HG02763 (cell line): ENCODE measurements around the gene CORO2B.

Experiments
- ATAC-seq: cut with Tn5 transposase; IDR thresholded peaks from one replicate; pipeline ENCODE4 v1.9.1; 2021; ENCODE audit warnings: mild to moderate bottlenecking, moderate library complexity; ENCODE audit not compliant: unreplicated experiment

Gene CORO2B

GRCh38 chr15:68572309-68572708, 6.5 kb upstream of the CORO2B start:
- ATAC-seq = no peak

GRCh38 chr15:68572921-68573320, 5.9 kb upstream of the CORO2B start:
- ATAC-seq = no peak

GRCh38 chr15:68574046-68574445, 4.7 kb upstream of the CORO2B start:
- no peak for ATAC-seq

GRCh38 chr15:68574629-68575028, 4.2 kb upstream of the CORO2B start:
- ATAC-seq = no peak

- no peak for ATAC-seq
These were observed 2.4 kb upstream of the CORO2B start for GRCh38 chr15:68576235-68576892.

GRCh38 chr15:68578175-68578979, 416 bp upstream of the CORO2B start:
- ATAC-seq = no peak

- ATAC-seq = no peak
These were observed 1.5 kb downstream of the CORO2B start for GRCh38 chr15:68580026-68580882.

- no peak for ATAC-seq
These were observed 2.0 kb downstream of the CORO2B start for GRCh38 chr15:68580883-68581155.

- ATAC-seq = no peak
These were observed 2.9 kb downstream of the CORO2B start for GRCh38 chr15:68581725-68582124.

- ATAC-seq = no peak
These were observed 3.4 kb downstream of the CORO2B start for GRCh38 chr15:68582236-68582635.

- ATAC-seq = no peak
These were observed 4.1 kb downstream of the CORO2B start for GRCh38 chr15:68582864-68583263.

- ATAC-seq = no peak
These were observed 4.5 kb downstream of the CORO2B start for GRCh38 chr15:68583321-68583720.

- ATAC-seq = no peak
These were observed 5.4 kb downstream of the CORO2B start for GRCh38 chr15:68583936-68584755.

- ATAC-seq = no peak
These were observed 6.2 kb downstream of the CORO2B start for GRCh38 chr15:68584756-68585573.

- ATAC-seq = no peak
These were observed 6.9 kb downstream of the CORO2B start for GRCh38 chr15:68585574-68586273.

GRCh38 chr15:68586274-68586961, 7.6 kb downstream of the CORO2B start:
- ATAC-seq = no peak

GRCh38 chr15:68587769-68588385, 9.1 kb downstream of the CORO2B start:
- no peak for ATAC-seq

- ATAC-seq = no peak
These were observed 10.3 kb downstream of the CORO2B start for GRCh38 chr15:68589053-68589452.
